NT2/D1 (cell line): ENCODE data around the gene PDK3.

Experiments
- SUZ12 ChIP-seq: IDR thresholded peaks from 2 replicates; pipeline ENCODE4 v1.6.1; 2011; ENCODE audit not compliant: insufficient read length, insufficient read depth; ENCODE audit errors: extremely low read depth
- YY1 ChIP-seq: IDR thresholded peaks from 2 replicates; pipeline ENCODE4 v1.6.1; 2011; ENCODE audit not compliant: insufficient read length, insufficient read depth
- ZNF274 ChIP-seq: IDR thresholded peaks from 2 replicates; pipeline ENCODE4 v1.6.1; 2011; ENCODE audit warnings: mild to moderate bottlenecking, low read depth, low read length

- TF ChIP-seq SUZ12 (no peak), ZNF274 (no peak), YY1 (no peak)
These were observed 33.9 kb downstream of the PDK3 start for GRCh38 chrX:24498975-24499374.
